Measurements from ENCODE around the gene MACROD2. TPM values are rescaled to one million over a fixed set of nuclear protein-coding genes. Genes with fewer than 3 reads are reported as not detected.

MACROD2 gene
- total and polyA plus RNA-seq, 4 donors = 0.66 to 10.5 (median 3.3) TPM

- Histone ChIP-seq H3K4me3 (ENCODE audit: low read depth in 1 of 3, low read length in 3 of 3) (no peak overlapping the region), H3K9ac (ENCODE audit: low read depth in 1 of 2, low read length in 2 of 2) (no peak overlapping the region), H3K27ac (ENCODE audit: low read depth in 1 of 2, low read length in 2 of 2) (no peak overlapping the region), H3K27me3 (ENCODE audit: control insufficient read depth in 4 of 4, insufficient read depth in 4 of 4, low read length in 3 of 4) (no peaks in the 10 kb centered on the region), H3K9me3 (ENCODE audit: control insufficient read depth in 4 of 4, low read length in 3 of 4) (no peaks in the 10 kb centered on the region), H3K4me1 (ENCODE audit: control insufficient read depth in 4 of 4, insufficient read depth in 4 of 4, low read length in 3 of 4) (no peaks in the 10 kb centered on the region), H3K36me3 (ENCODE audit: control insufficient read depth in 4 of 4, insufficient read depth in 3 of 4, low read depth in 1 of 4, low read length in 3 of 4) (no peaks in the 10 kb centered on the region)
- 90% methylated on average over 1 of the region's 1 CpG for WGBS
- TF ChIP-seq YY1 (IDR thresholded peaks at IDR 0.05) (no peak), TAF1 (conservative IDR thresholded peaks at IDR 0.05) (no peak), JUND (IDR thresholded peaks at IDR 0.05) (no peak), HNF4G (IDR thresholded peaks at IDR 0.05) (no peak), EGR1 (IDR thresholded peaks at IDR 0.05; ENCODE audit: low read depth in 2 of 2) (no peak)
- DNase-seq (ENCODE audit: low spot score) = no peak
Observed at GRCh38 chr20:14649662-14650061, 654.3 kb downstream of the MACROD2 start.

DNA sequence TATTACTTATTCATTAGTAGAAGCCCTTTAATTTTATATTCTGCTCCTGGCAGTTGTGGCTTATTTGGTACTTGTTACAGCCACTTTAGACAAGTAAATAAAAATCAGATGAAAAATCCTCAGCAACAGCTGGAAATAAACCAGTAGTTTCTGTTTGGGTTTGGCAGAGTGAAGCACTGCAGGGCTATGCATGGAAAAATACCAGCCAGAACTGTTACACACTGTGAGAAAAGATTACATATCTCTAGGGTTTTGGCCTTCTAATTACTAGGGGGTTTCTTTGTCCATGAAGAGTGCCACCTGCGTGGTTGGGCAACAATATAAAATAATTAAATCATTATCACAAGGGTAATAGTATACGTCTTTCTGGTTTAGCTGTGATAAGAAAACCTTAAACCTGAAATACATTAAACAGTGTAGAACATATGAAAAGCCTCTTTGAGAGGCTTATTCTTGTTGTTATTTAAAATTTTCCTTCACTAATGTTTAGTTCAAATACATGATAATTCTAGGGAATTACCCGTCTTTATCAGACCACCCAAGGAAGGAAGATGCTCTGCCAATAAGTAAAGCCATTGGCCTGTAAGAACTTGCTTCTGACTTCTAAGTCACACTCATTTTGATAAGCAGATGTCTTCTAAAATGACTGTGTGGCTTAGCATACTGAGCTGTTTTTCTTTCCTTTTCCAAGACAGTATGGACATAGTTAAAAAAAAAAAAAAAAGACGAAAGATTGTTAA is 662.1 kb downstream of the MACROD2 start:
- DNase-seq (ENCODE audit: low spot score) = no peak

DNA sequence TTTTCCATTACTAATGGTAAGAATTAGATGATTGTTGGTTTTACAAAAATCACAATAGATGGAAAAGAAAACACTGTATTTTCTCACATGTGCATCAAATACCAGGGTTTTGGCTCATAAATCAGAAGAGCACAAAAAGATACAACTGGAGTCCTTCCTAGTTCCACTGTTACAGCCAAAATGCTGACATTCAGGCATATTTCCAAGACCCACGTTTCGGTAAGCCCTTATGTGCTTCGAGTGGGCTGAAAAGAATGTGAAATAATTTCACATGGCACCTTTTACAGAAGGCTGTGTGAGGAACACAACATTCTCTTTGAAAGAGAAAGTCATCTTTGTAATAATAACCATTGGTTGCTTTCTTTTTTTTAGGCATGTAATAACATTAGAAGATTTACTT is 668.8 kb downstream of the MACROD2 start:
- Histone ChIP-seq H3K4me3 (ENCODE audit: low read depth in 1 of 3, low read length in 3 of 3) (no peak overlapping the region), H3K4me1 (ENCODE audit: control insufficient read depth in 4 of 4, insufficient read depth in 4 of 4, low read length in 3 of 4) (no peaks in the 10 kb centered on the region), H3K9ac (ENCODE audit: low read depth in 1 of 2, low read length in 2 of 2) (no peak overlapping the region), H3K27ac (ENCODE audit: low read depth in 1 of 2, low read length in 2 of 2) (no peak overlapping the region), H3K9me3 (ENCODE audit: control insufficient read depth in 4 of 4, low read length in 3 of 4) (peaks cover 0 to 1% (median 0%) of the 10 kb centered on the region in 4 donors), H3K27me3 (ENCODE audit: control insufficient read depth in 4 of 4, insufficient read depth in 4 of 4, low read length in 3 of 4) (no peaks in the 10 kb centered on the region), H3K36me3 (ENCODE audit: control insufficient read depth in 4 of 4, insufficient read depth in 3 of 4, low read depth in 1 of 4, low read length in 3 of 4) (no peaks in the 10 kb centered on the region)
- 77% methylated on average over 3 of the region's 3 CpGs for WGBS
- TF ChIP-seq HNF4A (conservative IDR thresholded peaks at IDR 0.05) (no peak), ATF3 (IDR thresholded peaks at IDR 0.05) (no peak), JUND (IDR thresholded peaks at IDR 0.05) (no peak), FOXA2 (IDR thresholded peaks at IDR 0.05) (no peak), FOXA1 (IDR thresholded peaks at IDR 0.05) (no peak), RAD21 (IDR thresholded peaks at IDR 0.05) (no peak)
- DNase-seq (ENCODE audit: low spot score) = no peak

More for the DNA sequence above, 662.1 kb downstream of the MACROD2 start:
- no peak overlapping the region for H3K27ac ChIP-seq (ENCODE audit: low read depth in 1 of 2, low read length in 2 of 2)
- H3K9me3 ChIP-seq (ENCODE audit: control insufficient read depth in 4 of 4, low read length in 3 of 4) = no peaks in the 10 kb centered on the region
- no peaks in the 10 kb centered on the region for H3K36me3 ChIP-seq (ENCODE audit: control insufficient read depth in 4 of 4, insufficient read depth in 3 of 4, low read depth in 1 of 4, low read length in 3 of 4)
- no peak for TF ChIP-seq FOXA1 (IDR thresholded peaks at IDR 0.05)
- no peak for TF ChIP-seq GABPA (IDR thresholded peaks at IDR 0.05 in 1 of 2, conservative IDR thresholded peaks at IDR 0.05 in 1 of 2)
- TF ChIP-seq EGR1 (IDR thresholded peaks at IDR 0.05; ENCODE audit: low read depth in 2 of 2) = no peak
- H3K9ac ChIP-seq (ENCODE audit: low read depth in 1 of 2, low read length in 2 of 2) = no peak overlapping the region
- WGBS = 83% methylated on average over 4 of the region's 4 CpGs
- H3K27me3 ChIP-seq (ENCODE audit: control insufficient read depth in 4 of 4, insufficient read depth in 4 of 4, low read length in 3 of 4) = no peaks in the 10 kb centered on the region
- H3K4me3 ChIP-seq (ENCODE audit: low read depth in 1 of 3, low read length in 3 of 3) = no peak overlapping the region
- H3K4me1 ChIP-seq (ENCODE audit: control insufficient read depth in 4 of 4, insufficient read depth in 4 of 4, low read length in 3 of 4) = no peaks in the 10 kb centered on the region

GRCh38 chr20:14666696-14667095 is 671.4 kb downstream of the MACROD2 start:
- Histone ChIP-seq H3K9me3 (ENCODE audit: control insufficient read depth in 4 of 4, low read length in 3 of 4) (peaks cover 0 to 1% (median 0%) of the 10 kb centered on the region in 4 donors), H3K4me3 (ENCODE audit: low read depth in 1 of 3, low read length in 3 of 3) (no peak overlapping the region), H3K4me1 (ENCODE audit: control insufficient read depth in 4 of 4, insufficient read depth in 4 of 4, low read length in 3 of 4) (no peaks in the 10 kb centered on the region), H3K9ac (ENCODE audit: low read depth in 1 of 2, low read length in 2 of 2) (no peak overlapping the region), H3K27ac (ENCODE audit: low read depth in 1 of 2, low read length in 2 of 2) (no peak overlapping the region), H3K27me3 (ENCODE audit: control insufficient read depth in 4 of 4, insufficient read depth in 4 of 4, low read length in 3 of 4) (no peaks in the 10 kb centered on the region), H3K36me3 (ENCODE audit: control insufficient read depth in 4 of 4, insufficient read depth in 3 of 4, low read depth in 1 of 4, low read length in 3 of 4) (no peaks in the 10 kb centered on the region)
- WGBS = 86% methylated on average over 1 of the region's 1 CpG
- no peak for DNase-seq (ENCODE audit: low spot score)
- TF ChIP-seq ATF3 (IDR thresholded peaks at IDR 0.05) = no peak

Data from liver (tissue), 9 donors.